ENCODE results near the gene SLC25A23.
A peak's percentile ranks its signal among the peaks of the same experiment; 100 is the strongest.
"Not testable (repeated sequence)": the region's sequence is repeated elsewhere in the genome, so short reads cannot be mapped to it uniquely, and the experiment has no call there.

Gene SLC25A23

GRCh38 chr19:6455924-6456323 is 3.7 kb downstream of the SLC25A23 start:
- DNase-seq: no peak

- no peak for DNase-seq
These were observed 5.5 kb downstream of the SLC25A23 start for GRCh38 chr19:6453951-6454565.

- DNase-seq: no peak
These were observed 6.7 kb downstream of the SLC25A23 start for GRCh38 chr19:6452899-6453298.

- no peak for DNase-seq
These were observed 7.4 kb downstream of the SLC25A23 start for GRCh38 chr19:6452223-6452614.

- DNase-seq: no peak
These were observed 7.9 kb downstream of the SLC25A23 start for GRCh38 chr19:6451583-6452222.

- DNase-seq: no peak
These were observed 9.4 kb downstream of the SLC25A23 start for GRCh38 chr19:6450166-6450565.

GRCh38 chr19:6448045-6448444 is 11.5 kb downstream of the SLC25A23 start:
- DNase-seq: no peak

GRCh38 chr19:6446452-6446851 is 13.1 kb downstream of the SLC25A23 start:
- DNase-seq: no peak

GRCh38 chr19:6443986-6444385 is 15.6 kb downstream of the SLC25A23 start:
- DNase-seq: no peak

GRCh38 chr19:6442087-6442688 is 17.4 kb downstream of the SLC25A23 start:
- no peak for DNase-seq

- no peak for DNase-seq
These were observed 18.7 kb downstream of the SLC25A23 start for GRCh38 chr19:6440905-6441304.

GRCh38 chr19:6439743-6440142 is 19.8 kb downstream of the SLC25A23 start:
- no peak for DNase-seq

GRCh38 chr19:6433663-6434062 is 25.9 kb downstream of the SLC25A23 start, which contains the start of gene SLC25A41:
TSS of gene SLC25A41 (minus strand) at chr19:6433763. CDS start at chr19:6433693, 70 bp downstream.
- DNase-seq: no peak

- DNase-seq: no peak
These were observed 26.4 kb downstream of the SLC25A23 start for GRCh38 chr19:6433165-6433564.

- no peak for DNase-seq
These were observed 27.7 kb downstream of the SLC25A23 start for GRCh38 chr19:6431891-6432290.

GRCh38 chr19:6429419-6430221 is 30.0 kb downstream of the SLC25A23 start:
- DNase-seq: no peak

- DNase-seq: not testable (repeated sequence)
These were observed 30.7 kb downstream of the SLC25A23 start for GRCh38 chr19:6428692-6429418.

GRCh38 chr19:6427131-6427530 is 32.5 kb downstream of the SLC25A23 start:
- DNase-seq: no peak

GRCh38 chr19:6425732-6426620 is 33.6 kb downstream of the SLC25A23 start:
- peak; percentile 17 for DNase-seq

GRCh38 chr19:6424939-6425731 is 34.5 kb downstream of the SLC25A23 start:
- DNase-seq: peak; percentile 100

Data from CD4-positive, alpha-beta T cell treated with Interleukin-21 for 1 hour (primary cell).